Endothelial cell of umbilical vein (primary cell): ENCODE measurements around the gene FAM3A. TPM values are rescaled to one million over a fixed set of nuclear protein-coding genes. Genes with fewer than 3 reads are reported as not detected.

Source experiments
- BruUV-seq: library from RNA; stranded (reverse); fragments of 400-500 nt; replicated peaks from 2 replicates; lab custom pipeline; 2021; lab: Mats Ljungman, UMichigan
- CTCF ChIA-PET: fragments of 300-600, 350-600 bp; sonication (Branson Sonifier 250); formaldehyde crosslinking; loops from one replicate; lab custom pipeline; 2021; ENCODE audit warnings: antibody characterized with exemption, inconsistent platforms; lab: Charles Lee
- POLR2A ChIA-PET: fragments of 300-600, 350-600 bp; sonication (Branson Sonifier 250); formaldehyde crosslinking; loops from one replicate; lab custom pipeline; 2021; ENCODE audit warnings: antibody characterized with exemption, inconsistent platforms; lab: Charles Lee
- DNase-seq: peaks from one replicate; pipeline ENCODE4 v3.0.0-alpha.2; 2011; ENCODE audit warnings: low read depth, low spot score
- FAIRE-seq: peaks from 2 replicates; lab custom pipeline; 2011; peaks lifted over from hg19 to GRCh38; lab: Jason Lieb, UNC
- H2AFZ ChIP-seq: 2 replicates; pipeline ENCODE4 v1.6.0; 2012; ENCODE audit warnings: low read depth, low read length, control low read depth, inconsistent platforms
- H3K27ac ChIP-seq: 2 replicates; pipeline ENCODE4 v1.5.1; 2011; ENCODE audit warnings: low read depth, mild to moderate bottlenecking, control low read depth, low read length, moderate library complexity; ENCODE audit not compliant: insufficient read depth
- H3K27me3 ChIP-seq, 2 experiments: 2 replicates each; pipeline versions ENCODE4 v1.6.0 to v1.6.1; 2011; ENCODE audit warnings: low read length in 2 of 2, mixed read lengths in 1 of 2; ENCODE audit not compliant: control insufficient read depth in 2 of 2, insufficient read depth in 2 of 2
- H3K36me3 ChIP-seq, 2 experiments: 2 replicates in 1 of 2; 3 replicates in 1 of 2; pipeline ENCODE4 v1.5.1; 2011; ENCODE audit warnings: low read length in 2 of 2, mild to moderate bottlenecking in 1 of 2, moderate library complexity in 1 of 2; ENCODE audit not compliant: control insufficient read depth in 2 of 2, insufficient read depth in 2 of 2; ENCODE audit errors: extremely low read depth in 1 of 2
- H3K4me1 ChIP-seq: 3 replicates; pipeline ENCODE4 v1.5.1; 2011; ENCODE audit warnings: mild to moderate bottlenecking, low read length; ENCODE audit not compliant: control insufficient read depth, insufficient read depth; ENCODE audit errors: extremely low read depth
- H3K4me2 ChIP-seq: 2 replicates; pipeline ENCODE4 v1.6.1; 2011; ENCODE audit warnings: low read length, control low read depth, mixed read lengths; ENCODE audit not compliant: insufficient read depth
- H3K4me3 ChIP-seq, 3 experiments: fragments of 200-600 bp in 1 of 3; sonication (generic), shearing (Covaris generic) in 1 of 3; replicated peaks in 1 of 3; 2 replicates each; pipeline ENCODE4 v1.5.1; 2011 to 2016; ENCODE audit warnings: control low read depth in 3 of 3, low read length in 3 of 3, mild to moderate bottlenecking in 2 of 3, inconsistent platforms in 1 of 3, low read depth in 1 of 3, moderate library complexity in 1 of 3; ENCODE audit not compliant: insufficient read depth in 1 of 3
- H3K79me2 ChIP-seq: 2 replicates; pipeline ENCODE4 v1.6.0; 2012; ENCODE audit warnings: low read length, inconsistent platforms; ENCODE audit not compliant: control insufficient read depth, insufficient read depth
- H3K9ac ChIP-seq: replicated peaks from 2 replicates; pipeline ENCODE3; 2011; ENCODE audit warnings: low read length, control low read depth; ENCODE audit not compliant: insufficient read depth; ENCODE audit errors: extremely low read depth
- H3K9me1 ChIP-seq: replicated peaks from 3 replicates; pipeline ENCODE4 v1.6.0; 2011; ENCODE audit warnings: mild to moderate bottlenecking, low read length; ENCODE audit not compliant: control insufficient read depth, insufficient read depth; ENCODE audit errors: extremely low read depth
- H3K9me3 ChIP-seq: replicated peaks from 2 replicates; pipeline ENCODE4 v1.5.1; 2012; ENCODE audit warnings: low read length, inconsistent platforms; ENCODE audit not compliant: control insufficient read depth, insufficient read depth
- H4K20me1 ChIP-seq: replicated peaks from 2 replicates; pipeline ENCODE3; 2011; ENCODE audit warnings: mild to moderate bottlenecking, low read length; ENCODE audit not compliant: control insufficient read depth, insufficient read depth; ENCODE audit errors: extremely low read depth
- EZH2 ChIP-seq: IDR thresholded peaks from 2 replicates; pipeline ENCODE4 v1.6.1; 2012; ENCODE audit warnings: borderline replicate concordance, low read depth, mild to moderate bottlenecking, moderate library complexity, low read length, inconsistent platforms; ENCODE audit not compliant: severe bottlenecking
- FOS ChIP-seq: IDR thresholded peaks from 2 replicates; pipeline ENCODE4 v1.6.1; 2011; ENCODE audit warnings: mild to moderate bottlenecking, low read length, moderate library complexity, borderline replicate concordance; ENCODE audit not compliant: insufficient read depth
- GATA2 ChIP-seq: IDR thresholded peaks from 2 replicates; pipeline ENCODE4 v1.7.0; 2011; ENCODE audit warnings: low read depth, mild to moderate bottlenecking, moderate library complexity, mixed read lengths, low read length; ENCODE audit not compliant: insufficient read length, insufficient read depth
- JUN ChIP-seq: IDR thresholded peaks from 2 replicates; pipeline ENCODE4 v1.6.1; 2011; ENCODE audit warnings: borderline replicate concordance, low read depth; ENCODE audit not compliant: insufficient read length, insufficient read depth
- MYC ChIP-seq: IDR thresholded peaks from one replicate; pipeline ENCODE4 v1.6.1; 2011; ENCODE audit warnings: mild to moderate bottlenecking, low read depth, low read length
- POLR2A ChIP-seq: IDR thresholded peaks from 2 replicates; pipeline ENCODE4 v1.6.1; 2012; ENCODE audit warnings: low read depth, mild to moderate bottlenecking, control low read depth, low read length
- POLR2AphosphoS5 ChIP-seq: IDR thresholded peaks from 2 replicates; pipeline ENCODE4 v1.6.1; 2012; ENCODE audit warnings: low read depth, mild to moderate bottlenecking, control low read depth, low read length, moderate library complexity; ENCODE audit not compliant: insufficient read depth
- dilution Hi-C: fragments of 300-500 bp; cut with MboI; formaldehyde crosslinking; loops from one replicate; pipeline ENCODE4 v1.15.0; 2019; ENCODE audit warnings: low sequenced_read_pairs; ENCODE audit not compliant: extremely low pct_ligation_motif_present
- intact Hi-C: fragments of 100-400 bp; cut with micrococcal nuclease; formaldehyde crosslinking; loops from one replicate; pipeline ENCODE4 v1.10.0; 2022
- polyA plus RNA-seq, 4 experiments: library from polyadenylated mRNA; depleted of rRNA in 3 of 4; stranded (reverse) in 3 of 4; unstranded in 1 of 4; fragments of >200 nt; gene quantifications; 2 replicates each; pipeline versions ENCODE4 v1.2.1 to v1.2.3, GENCODE V29; 2011 to 2012; ENCODE audit warnings: missing spikeins in 1 of 4
- total RNA-seq: library from RNA; stranded (reverse); gene quantifications from 2 replicates; pipeline ENCODE4 v1.2.3, GENCODE V29; 2021
- TF ChIP-seq, protein P1 (sequence below), 2 donors: IDR thresholded peaks; 1 replicate in 1 of 2; 2 replicates in 1 of 2; pipeline ENCODE4 v1.5.1; 2011; ENCODE audit warnings: low read length in 2 of 2, mild to moderate bottlenecking in 2 of 2, moderate library complexity in 2 of 2, control low read depth in 1 of 2, inconsistent platforms in 1 of 2, low read depth in 1 of 2; ENCODE audit not compliant: insufficient read depth in 1 of 2; ENCODE audit errors: extremely low read depth in 1 of 2
- TF ChIP-seq, protein P2 (sequence below): IDR thresholded peaks from 2 replicates; pipeline ENCODE4 v1.6.1; 2011; ENCODE audit not compliant: insufficient read depth, insufficient read length

Gene FAM3A
- total and polyA plus RNA-seq, 2 donors (not counting 3 experiments of a cell fraction or from before 2014, with no cell fraction given), result 32.0 to 42.9 TPM

DNA sequence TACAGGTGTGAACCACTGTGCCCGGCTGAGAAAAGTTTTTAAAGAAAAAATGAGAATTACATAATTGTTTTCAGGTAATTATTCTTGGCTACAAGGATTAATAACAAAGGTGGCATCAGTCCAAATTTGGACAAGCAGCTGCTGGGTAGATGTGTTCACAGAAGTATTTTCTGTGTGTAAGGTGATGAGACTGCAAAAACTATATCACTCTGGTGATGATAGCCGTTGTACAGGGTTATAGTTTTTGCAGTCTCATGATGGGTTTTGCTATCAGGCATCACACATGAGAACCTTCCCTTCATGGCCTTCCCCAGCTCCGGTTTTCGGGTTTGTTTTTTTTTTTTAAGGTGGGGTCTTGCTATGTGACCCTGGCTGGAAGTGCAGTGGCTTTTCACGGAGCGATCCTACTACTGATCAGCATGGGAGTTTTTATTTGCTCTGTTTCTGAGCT lies 20.5 kb downstream of the FAM3A start:
- no peaks in the 10 kb centered on the region for H3K36me3 ChIP-seq
- FAIRE-seq (no peak), DNase-seq (no peak)
- no peak overlapping the region for H2AFZ ChIP-seq
- no peaks in the 10 kb centered on the region for H3K9me1 ChIP-seq
- dilution Hi-C loops (no loop called here), intact Hi-C loops (no loop called here)
- no peaks in the 10 kb centered on the region for H3K4me1 ChIP-seq
- H3K27me3 ChIP-seq, result no peaks in the 10 kb centered on the region
- ChIA-PET CTCF (no interaction called here), POLR2A (no interaction called here)
- TF ChIP-seq POLR2A, result no peak
- no peak for TF ChIP-seq JUN
- TF ChIP-seq EZH2, result no peak
- no peak for TF ChIP-seq POLR2AphosphoS5
- TF ChIP-seq, protein P1, sequence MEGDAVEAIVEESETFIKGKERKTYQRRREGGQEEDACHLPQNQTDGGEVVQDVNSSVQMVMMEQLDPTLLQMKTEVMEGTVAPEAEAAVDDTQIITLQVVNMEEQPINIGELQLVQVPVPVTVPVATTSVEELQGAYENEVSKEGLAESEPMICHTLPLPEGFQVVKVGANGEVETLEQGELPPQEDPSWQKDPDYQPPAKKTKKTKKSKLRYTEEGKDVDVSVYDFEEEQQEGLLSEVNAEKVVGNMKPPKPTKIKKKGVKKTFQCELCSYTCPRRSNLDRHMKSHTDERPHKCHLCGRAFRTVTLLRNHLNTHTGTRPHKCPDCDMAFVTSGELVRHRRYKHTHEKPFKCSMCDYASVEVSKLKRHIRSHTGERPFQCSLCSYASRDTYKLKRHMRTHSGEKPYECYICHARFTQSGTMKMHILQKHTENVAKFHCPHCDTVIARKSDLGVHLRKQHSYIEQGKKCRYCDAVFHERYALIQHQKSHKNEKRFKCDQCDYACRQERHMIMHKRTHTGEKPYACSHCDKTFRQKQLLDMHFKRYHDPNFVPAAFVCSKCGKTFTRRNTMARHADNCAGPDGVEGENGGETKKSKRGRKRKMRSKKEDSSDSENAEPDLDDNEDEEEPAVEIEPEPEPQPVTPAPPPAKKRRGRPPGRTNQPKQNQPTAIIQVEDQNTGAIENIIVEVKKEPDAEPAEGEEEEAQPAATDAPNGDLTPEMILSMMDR (IDR thresholded peaks at IDR 0.05; ENCODE audit: extremely low read depth in 1 of 2, insufficient read depth in 1 of 2, low read depth in 1 of 2, low read length in 2 of 2), result no peak
- TF ChIP-seq FOS, result no peak
- TF ChIP-seq GATA2, result no peak
- TF ChIP-seq, protein P2, sequence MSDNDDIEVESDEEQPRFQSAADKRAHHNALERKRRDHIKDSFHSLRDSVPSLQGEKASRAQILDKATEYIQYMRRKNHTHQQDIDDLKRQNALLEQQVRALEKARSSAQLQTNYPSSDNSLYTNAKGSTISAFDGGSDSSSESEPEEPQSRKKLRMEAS, result no peak
- no peak for TF ChIP-seq MYC
- no peak overlapping the region for H3K4me3 ChIP-seq
- no peak overlapping the region for H3K27ac ChIP-seq
- H3K4me2 ChIP-seq, result no peak overlapping the region
- H4K20me1 ChIP-seq, result no peaks in the 10 kb centered on the region
- no peaks in the 10 kb centered on the region for H3K79me2 ChIP-seq
- BruUV-seq, result no TSS peak
- no peaks in the 10 kb centered on the region for H3K9me3 ChIP-seq
- H3K9ac ChIP-seq, result no peak overlapping the region
